Measurements from ENCODE around the gene RARA. TPM values are rescaled to one million over a fixed set of nuclear protein-coding genes. Genes with fewer than 3 reads are reported as not detected.
A peak's percentile ranks its signal among the peaks of the same experiment; 100 is the strongest.

Gene RARA
- total RNA-seq, 1 experiment from 2014 or later: 21.8 TPM

- H4K20me1 ChIP-seq (ENCODE audit: insufficient read depth): no peaks in the 10 kb centered on the region
- intact Hi-C loops (cut with micrococcal nuclease; ENCODE audit: unreplicated experiment): loop anchor here (2.0 kb wide), 1 partner anchor 63 kb away; the partner anchor contains the start of gene WIPF2
- H3K9me2 ChIP-seq (ENCODE audit: insufficient read depth): no peaks in the 10 kb centered on the region
- CTCF ChIA-PET: interaction anchor here (0.7 kb wide), 1 partner anchor 62 kb away, joined by 6 read pairs; the partner anchor contains the start of gene WIPF2
- 0 out of 2 replicates have a peak, but pooled peaks cover 6% of the 10 kb centered on the region for H3K36me3 ChIP-seq (ENCODE audit: low read depth)
- H3K4me1 ChIP-seq (replicated peaks; ENCODE audit: insufficient read depth): peaks cover 53% of the 10 kb centered on the region
- no peak overlapping the region for H2AFZ ChIP-seq
- no peak overlapping the region for H3K4me2 ChIP-seq
- BruUV-seq (replicated peaks): no TSS peak
- no peaks in the 10 kb centered on the region for H3K27me3 ChIP-seq (ENCODE audit: insufficient read depth, low read depth)
- H3K27ac ChIP-seq: peak overlapping the region; percentile 97
- no peak for TF ChIP-seq EZH2 (IDR thresholded peaks at IDR 0.05; ENCODE audit: low read depth)
- TF ChIP-seq, protein P1, sequence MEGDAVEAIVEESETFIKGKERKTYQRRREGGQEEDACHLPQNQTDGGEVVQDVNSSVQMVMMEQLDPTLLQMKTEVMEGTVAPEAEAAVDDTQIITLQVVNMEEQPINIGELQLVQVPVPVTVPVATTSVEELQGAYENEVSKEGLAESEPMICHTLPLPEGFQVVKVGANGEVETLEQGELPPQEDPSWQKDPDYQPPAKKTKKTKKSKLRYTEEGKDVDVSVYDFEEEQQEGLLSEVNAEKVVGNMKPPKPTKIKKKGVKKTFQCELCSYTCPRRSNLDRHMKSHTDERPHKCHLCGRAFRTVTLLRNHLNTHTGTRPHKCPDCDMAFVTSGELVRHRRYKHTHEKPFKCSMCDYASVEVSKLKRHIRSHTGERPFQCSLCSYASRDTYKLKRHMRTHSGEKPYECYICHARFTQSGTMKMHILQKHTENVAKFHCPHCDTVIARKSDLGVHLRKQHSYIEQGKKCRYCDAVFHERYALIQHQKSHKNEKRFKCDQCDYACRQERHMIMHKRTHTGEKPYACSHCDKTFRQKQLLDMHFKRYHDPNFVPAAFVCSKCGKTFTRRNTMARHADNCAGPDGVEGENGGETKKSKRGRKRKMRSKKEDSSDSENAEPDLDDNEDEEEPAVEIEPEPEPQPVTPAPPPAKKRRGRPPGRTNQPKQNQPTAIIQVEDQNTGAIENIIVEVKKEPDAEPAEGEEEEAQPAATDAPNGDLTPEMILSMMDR (conservative IDR thresholded peaks at IDR 0.05): no peak
- H3F3A ChIP-seq (ENCODE audit: insufficient read depth, low read depth): peaks cover 55% of the 10 kb centered on the region
- H3K4me3 ChIP-seq: no peak overlapping the region
- H3K79me2 ChIP-seq (ENCODE audit: low read depth): peaks cover 8% of the 10 kb centered on the region; the same call in 1 of the 2 replicates
- DNase-seq: peak in 1 of 2 experiments; percentile 40
- POLR2A ChIA-PET (ENCODE audit: unreplicated experiment): interaction anchor here (0.6 kb wide), 2 partner anchors 64 to 1267 kb away, joined by 3 to 4 read pairs; no protein-coding TSS in a partner anchor
- H3K9me3 ChIP-seq (ENCODE audit: insufficient read depth, low read depth): no peaks in the 10 kb centered on the region
These were observed 27.3 kb upstream of the RARA start for GRCh38 chr17:40281663-40282062.

- no TSS peak for BruUV-seq (replicated peaks)
- Histone ChIP-seq H3K4me2 (peak overlapping the region; percentile 74), H3K27me3 (ENCODE audit: insufficient read depth, low read depth) (no peaks in the 10 kb centered on the region), H3K4me3 (peak overlapping the region; percentile 45), H3K27ac (peak overlapping the region; percentile 97), H3K9me3 (ENCODE audit: insufficient read depth, low read depth) (no peaks in the 10 kb centered on the region), H4K20me1 (ENCODE audit: insufficient read depth) (no peaks in the 10 kb centered on the region), H3K9me2 (ENCODE audit: insufficient read depth) (no peaks in the 10 kb centered on the region), H2AFZ (no peak overlapping the region), H3K79me2 (ENCODE audit: low read depth) (peaks cover 20% of the 10 kb centered on the region), H3F3A (ENCODE audit: insufficient read depth, low read depth) (peaks cover 67% of the 10 kb centered on the region), H3K4me1 (replicated peaks; ENCODE audit: insufficient read depth) (peaks cover 59% of the 10 kb centered on the region), H3K36me3 (ENCODE audit: low read depth) (0 out of 2 replicates have a peak, but pooled peaks cover 6% of the 10 kb centered on the region)
- TF ChIP-seq, protein P1 (conservative IDR thresholded peaks at IDR 0.05): no peak
- TF ChIP-seq EZH2 (IDR thresholded peaks at IDR 0.05; ENCODE audit: low read depth): no peak
- DNase-seq: peak in 1 of 2 experiments; percentile 99
- intact Hi-C loops (cut with micrococcal nuclease; ENCODE audit: unreplicated experiment): loop anchor here (2.0 kb wide), 1 partner anchor 65 kb away; the partner anchor contains the start of gene WIPF2
- ChIA-PET CTCF (interaction anchor here (0.6 to 1.1 kb wide), 3 partner anchors 39 to 1048 kb away, joined by 3 to 8 read pairs (median 5); no protein-coding TSS in a partner anchor), POLR2A (ENCODE audit: unreplicated experiment) (interaction anchor here (0.6 to 0.7 kb wide), 4 partner anchors 62 to 1497 kb away, joined by 3 to 6 read pairs (median 4); partner anchors contain the start of gene WIPF2)
These were observed 25.3 kb upstream of the RARA start for GRCh38 chr17:40283662-40284061.

- BruUV-seq (replicated peaks): no TSS peak
- TF ChIP-seq, protein P1 (conservative IDR thresholded peaks at IDR 0.05): peak; percentile 42; the same call in 1 of the 2 replicates
- TF ChIP-seq EZH2 (IDR thresholded peaks at IDR 0.05; ENCODE audit: low read depth): no peak
- POLR2A ChIA-PET (ENCODE audit: unreplicated experiment): interaction anchor here (0.5 to 0.6 kb wide), 2 partner anchors 28 to 65 kb away, joined by 3 to 9 read pairs; partner anchors contain the start of gene WIPF2
These were observed 24.8 kb upstream of the RARA start for GRCh38 chr17:40284085-40284713.

More at GRCh38 chr17:40284085-40284713, 24.8 kb upstream of the RARA start:
- 0 out of 2 replicates have a peak, but pooled peaks cover 8% of the 10 kb centered on the region for H3K36me3 ChIP-seq (ENCODE audit: low read depth)
- no peaks in the 10 kb centered on the region for H3K9me3 ChIP-seq (ENCODE audit: insufficient read depth, low read depth)
- H3K4me3 ChIP-seq: peak overlapping the region; percentile 45
- intact Hi-C loops (cut with micrococcal nuclease; ENCODE audit: unreplicated experiment): no loop called here
- H3K4me2 ChIP-seq: peak overlapping the region; percentile 74
- H2AFZ ChIP-seq: no peak overlapping the region
- H3K4me1 ChIP-seq (replicated peaks; ENCODE audit: insufficient read depth): peaks cover 64% of the 10 kb centered on the region
- peaks cover 67% of the 10 kb centered on the region for H3F3A ChIP-seq (ENCODE audit: insufficient read depth, low read depth)
- CTCF ChIA-PET: interaction anchor here (0.6 to 1.1 kb wide), 3 partner anchors 65 to 114 kb away, joined by 3 to 5 read pairs (median 3); partner anchors contain the start of gene WIPF2
- no peaks in the 10 kb centered on the region for H3K9me2 ChIP-seq (ENCODE audit: insufficient read depth)
- no peaks in the 10 kb centered on the region for H4K20me1 ChIP-seq (ENCODE audit: insufficient read depth)
- peak overlapping the region; percentile 97 for H3K27ac ChIP-seq
- no peaks in the 10 kb centered on the region for H3K27me3 ChIP-seq (ENCODE audit: insufficient read depth, low read depth)
- H3K79me2 ChIP-seq (ENCODE audit: low read depth): peaks cover 26% of the 10 kb centered on the region
- DNase-seq: peak; percentile 57 to 97

All from PC-9 (cell line).